ENCODE measurements around the gene IFI27. TPM values are rescaled to one million over a fixed set of nuclear protein-coding genes. Genes with fewer than 3 reads are reported as not detected.

The IFI27 gene
- total RNA-seq, 1 experiment from 2014 or later, result 4.9 TPM

DNA sequence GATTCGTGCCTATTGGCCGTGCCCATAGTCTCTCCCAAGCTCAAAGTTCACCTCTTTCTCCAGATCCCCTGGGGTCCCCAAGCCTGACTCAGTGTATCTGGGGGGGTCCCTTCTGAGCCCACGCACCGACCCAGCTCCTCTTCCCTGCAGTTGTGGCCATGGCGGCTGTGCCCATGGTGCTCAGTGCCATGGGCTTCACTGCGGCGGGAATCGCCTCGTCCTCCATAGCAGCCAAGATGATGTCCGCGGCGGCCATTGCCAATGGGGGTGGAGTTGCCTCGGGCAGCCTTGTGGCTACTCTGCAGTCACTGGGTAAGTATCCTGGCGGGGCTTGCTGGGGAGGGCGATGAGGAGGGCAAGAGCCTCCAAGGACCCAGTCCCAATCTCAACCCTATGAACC is 5.1 kb downstream of the IFI27 start:
- Histone ChIP-seq H3K9me3 (ENCODE audit: low read depth, low read length, poor library complexity, severe bottlenecking) (no peaks in the 10 kb centered on the region), H3K4me3 (ENCODE audit: low read depth, low read length, poor library complexity, severe bottlenecking) (no peak overlapping the region), H3K4me1 (ENCODE audit: insufficient read depth, low read length, poor library complexity, severe bottlenecking) (no peaks in the 10 kb centered on the region), H3K27me3 (replicated peaks; ENCODE audit: insufficient read depth, low read depth, low read length, poor library complexity) (no peaks in the 10 kb centered on the region), H3K27ac (ENCODE audit: low read depth, low read length, poor library complexity, severe bottlenecking) (no peak overlapping the region), H3K36me3 (ENCODE audit: insufficient read depth, low read length, poor library complexity, severe bottlenecking) (no peaks in the 10 kb centered on the region)
- no peak for DNase-seq (ENCODE audit: low spot score)
- ChIA-PET CTCF (no interaction called here), POLR2A (ENCODE audit: low non-redundant PET) (no interaction called here)
- TF ChIP-seq, protein P1, sequence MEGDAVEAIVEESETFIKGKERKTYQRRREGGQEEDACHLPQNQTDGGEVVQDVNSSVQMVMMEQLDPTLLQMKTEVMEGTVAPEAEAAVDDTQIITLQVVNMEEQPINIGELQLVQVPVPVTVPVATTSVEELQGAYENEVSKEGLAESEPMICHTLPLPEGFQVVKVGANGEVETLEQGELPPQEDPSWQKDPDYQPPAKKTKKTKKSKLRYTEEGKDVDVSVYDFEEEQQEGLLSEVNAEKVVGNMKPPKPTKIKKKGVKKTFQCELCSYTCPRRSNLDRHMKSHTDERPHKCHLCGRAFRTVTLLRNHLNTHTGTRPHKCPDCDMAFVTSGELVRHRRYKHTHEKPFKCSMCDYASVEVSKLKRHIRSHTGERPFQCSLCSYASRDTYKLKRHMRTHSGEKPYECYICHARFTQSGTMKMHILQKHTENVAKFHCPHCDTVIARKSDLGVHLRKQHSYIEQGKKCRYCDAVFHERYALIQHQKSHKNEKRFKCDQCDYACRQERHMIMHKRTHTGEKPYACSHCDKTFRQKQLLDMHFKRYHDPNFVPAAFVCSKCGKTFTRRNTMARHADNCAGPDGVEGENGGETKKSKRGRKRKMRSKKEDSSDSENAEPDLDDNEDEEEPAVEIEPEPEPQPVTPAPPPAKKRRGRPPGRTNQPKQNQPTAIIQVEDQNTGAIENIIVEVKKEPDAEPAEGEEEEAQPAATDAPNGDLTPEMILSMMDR (conservative IDR thresholded peaks at IDR 0.05; ENCODE audit: low read depth, low read length), result no peak
- no peak for TF ChIP-seq EZH2 (IDR thresholded peaks at IDR 0.05; ENCODE audit: borderline replicate concordance, low read depth, low read length, poor library complexity, severe bottlenecking)
- intact Hi-C loops (cut with micrococcal nuclease; ENCODE audit: unreplicated experiment), result no loop called here
- BruUV-seq (replicated peaks), result no TSS peak

DNA sequence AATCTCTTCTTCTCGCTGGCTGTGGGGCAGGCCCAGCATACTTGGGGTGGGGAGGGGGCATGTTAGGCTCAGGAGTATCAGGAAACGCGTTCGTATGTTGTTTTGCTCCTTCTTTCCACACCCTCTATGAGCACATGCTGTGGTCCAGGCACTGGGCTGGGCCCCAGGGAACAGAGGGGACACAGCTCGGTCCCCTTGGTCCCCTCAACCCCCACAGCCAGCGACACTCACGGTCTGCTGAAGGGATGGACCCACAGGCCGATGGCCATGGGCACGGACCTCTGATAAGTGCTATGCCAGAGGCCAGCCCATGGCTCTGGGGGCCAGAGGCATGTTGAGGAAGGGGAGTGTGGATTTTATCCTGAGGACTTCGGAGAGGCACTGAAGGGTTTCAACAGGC is 6.2 kb downstream of the IFI27 start:
- intact Hi-C loops (cut with micrococcal nuclease; ENCODE audit: unreplicated experiment), result no loop called here
- H3K36me3 ChIP-seq (ENCODE audit: insufficient read depth, low read length, poor library complexity, severe bottlenecking), result no peaks in the 10 kb centered on the region
- no peak for DNase-seq (ENCODE audit: low spot score)
- CTCF ChIA-PET, result no interaction called here
- H3K4me1 ChIP-seq (ENCODE audit: insufficient read depth, low read length, poor library complexity, severe bottlenecking), result no peaks in the 10 kb centered on the region
- no peaks in the 10 kb centered on the region for H3K27me3 ChIP-seq (replicated peaks; ENCODE audit: insufficient read depth, low read depth, low read length, poor library complexity)
- no peaks in the 10 kb centered on the region for H3K9me3 ChIP-seq (ENCODE audit: low read depth, low read length, poor library complexity, severe bottlenecking)
- POLR2A ChIA-PET (ENCODE audit: low non-redundant PET), result no interaction called here
- no peak overlapping the region for H3K27ac ChIP-seq (ENCODE audit: low read depth, low read length, poor library complexity, severe bottlenecking)
- TF ChIP-seq, protein P1 (conservative IDR thresholded peaks at IDR 0.05; ENCODE audit: low read depth, low read length), result no peak
- TF ChIP-seq EZH2 (IDR thresholded peaks at IDR 0.05; ENCODE audit: borderline replicate concordance, low read depth, low read length, poor library complexity, severe bottlenecking), result no peak
- no peak overlapping the region for H3K4me3 ChIP-seq (ENCODE audit: low read depth, low read length, poor library complexity, severe bottlenecking)
- BruUV-seq (replicated peaks), result no TSS peak

DNA sequence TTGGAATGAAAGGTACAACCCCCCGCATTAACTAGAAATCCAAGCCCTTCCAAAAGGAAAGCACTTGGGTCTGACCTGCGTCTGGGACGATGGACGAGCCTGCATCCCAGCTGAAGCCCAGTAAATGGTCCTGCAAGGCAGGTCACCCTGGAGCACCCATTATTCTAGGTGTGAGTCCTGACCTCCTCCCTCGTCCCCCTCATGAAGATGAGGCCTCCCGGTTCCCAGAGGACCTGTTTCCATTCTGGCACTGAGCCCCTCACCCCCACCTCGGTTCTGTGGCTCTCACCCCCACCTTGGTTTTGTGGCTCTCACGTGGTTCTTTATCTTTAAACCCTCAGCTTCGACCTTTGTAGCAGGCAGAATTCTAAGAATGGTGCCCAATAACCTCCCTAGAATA is 7.3 kb downstream of the IFI27 start:
- H3K27ac ChIP-seq (ENCODE audit: low read depth, low read length, poor library complexity, severe bottlenecking), result no peak overlapping the region
- H3K36me3 ChIP-seq (ENCODE audit: insufficient read depth, low read length, poor library complexity, severe bottlenecking), result no peaks in the 10 kb centered on the region
- no peak for TF ChIP-seq EZH2 (IDR thresholded peaks at IDR 0.05; ENCODE audit: borderline replicate concordance, low read depth, low read length, poor library complexity, severe bottlenecking)
- TF ChIP-seq, protein P1 (conservative IDR thresholded peaks at IDR 0.05; ENCODE audit: low read depth, low read length), result no peak
- CTCF ChIA-PET, result no interaction called here
- BruUV-seq (replicated peaks), result no TSS peak
- H3K9me3 ChIP-seq (ENCODE audit: low read depth, low read length, poor library complexity, severe bottlenecking), result no peaks in the 10 kb centered on the region
- POLR2A ChIA-PET (ENCODE audit: low non-redundant PET), result no interaction called here
- no peaks in the 10 kb centered on the region for H3K27me3 ChIP-seq (replicated peaks; ENCODE audit: insufficient read depth, low read depth, low read length, poor library complexity)
- intact Hi-C loops (cut with micrococcal nuclease; ENCODE audit: unreplicated experiment), result no loop called here
- no peaks in the 10 kb centered on the region for H3K4me1 ChIP-seq (ENCODE audit: insufficient read depth, low read length, poor library complexity, severe bottlenecking)
- no peak overlapping the region for H3K4me3 ChIP-seq (ENCODE audit: low read depth, low read length, poor library complexity, severe bottlenecking)
- DNase-seq (ENCODE audit: low spot score), result no peak
